HG02759 (cell line): Measurements from ENCODE around the gene PRSS36.
"Not testable (repeated sequence)": the region's sequence is repeated elsewhere in the genome, so short reads cannot be mapped to it uniquely, and the experiment has no call there.

Experiments used
- ATAC-seq: cut with Tn5 transposase; IDR thresholded peaks from one replicate; pipeline ENCODE4 v1.9.1; 2021; ENCODE audit warnings: mild to moderate bottlenecking, moderate library complexity; ENCODE audit not compliant: unreplicated experiment

The PRSS36 gene

GRCh38 chr16:31142109-31143010 lies 7.5 kb downstream of the PRSS36 start:
- peak; percentile 89 for ATAC-seq

GRCh38 chr16:31141489-31142108 lies 8.3 kb downstream of the PRSS36 start:
- ATAC-seq = no peak

- not testable (repeated sequence) for ATAC-seq
Observed at GRCh38 chr16:31141071-31141469, 8.8 kb downstream of the PRSS36 start.

- ATAC-seq = no peak
Observed at GRCh38 chr16:31138621-31139578, 11.0 kb downstream of the PRSS36 start.

GRCh38 chr16:31136822-31137499 lies 12.9 kb downstream of the PRSS36 start:
- ATAC-seq = not testable (repeated sequence)

- ATAC-seq = no peak
Observed at GRCh38 chr16:31136287-31136662, 13.6 kb downstream of the PRSS36 start.

- no peak for ATAC-seq
Observed at GRCh38 chr16:31135535-31136286, 14.2 kb downstream of the PRSS36 start, which contains the start of gene PRSS8. PRSS8 (minus strand) TSS chr16:31135727; CDS start chr16:31135498, 229 bp downstream.

- ATAC-seq = no peak
Observed at GRCh38 chr16:31134625-31135534, 15.0 kb downstream of the PRSS36 start.

- ATAC-seq = no peak
Observed at GRCh38 chr16:31134091-31134571, 15.7 kb downstream of the PRSS36 start.

- no peak for ATAC-seq
Observed at GRCh38 chr16:31133046-31133501, 16.8 kb downstream of the PRSS36 start.

GRCh38 chr16:31132303-31132979 lies 17.4 kb downstream of the PRSS36 start:
- ATAC-seq = no peak

GRCh38 chr16:31131841-31132271 lies 18.0 kb downstream of the PRSS36 start:
- no peak for ATAC-seq

- ATAC-seq = no peak
Observed at GRCh38 chr16:31131416-31131815, 18.4 kb downstream of the PRSS36 start.

GRCh38 chr16:31130899-31131298 lies 19.0 kb downstream of the PRSS36 start:
- no peak for ATAC-seq

- ATAC-seq = no peak
Observed at GRCh38 chr16:31130336-31130891, 19.5 kb downstream of the PRSS36 start.

GRCh38 chr16:31129568-31130335 lies 20.1 kb downstream of the PRSS36 start:
- ATAC-seq = no peak
